ENCODE results near the gene LTA. TPM values are rescaled to one million over a fixed set of nuclear protein-coding genes. Genes with fewer than 3 reads are reported as not detected.

Gene LTA
- total and polyA plus RNA-seq, 2 donors (not counting 1 experiment from before 2014, with no cell fraction given) = 8.6 to 8.8 TPM

GRCh38 chr6:31568537-31568961, 3.5 kb upstream of the LTA start:
- Mint-ChIP-seq H3K4me1 (peaks cover 75% of the 10 kb centered on the region), H3K27ac (peak overlapping the region; percentile 89), H3K4me3 (peak overlapping the region; percentile 63), H3K9me3 (ENCODE audit: insufficient read depth) (no peaks in the 10 kb centered on the region), H3K27me3 (no peaks in the 10 kb centered on the region)
- Histone ChIP-seq H3K27me3 (replicated peaks in 1 of 4; ENCODE audit: control extremely low read depth in 1 of 4, control insufficient read depth in 3 of 4, insufficient read depth in 4 of 4, low read length in 3 of 4) (no peaks in the 10 kb centered on the region), H3K9ac (ENCODE audit: low read length) (peak overlapping the region; percentile 11), H3K4me2 (replicated peaks; ENCODE audit: low read depth, low read length, poor library complexity, severe bottlenecking) (peak overlapping the region; percentile 40), H3K9me3 (ENCODE audit: control extremely low read depth in 1 of 3, control insufficient read depth in 2 of 3, insufficient read depth in 1 of 3, low read length in 2 of 3) (no peaks in the 10 kb centered on the region), H3K4me1 (ENCODE audit: control insufficient read depth in 2 of 2, insufficient read depth in 2 of 2, low read length in 2 of 2) (peaks cover 62 to 68% of the 10 kb centered on the region in 2 donors), H3K4me3 (ENCODE audit: control extremely low read depth in 1 of 5, extremely low read depth in 1 of 5, insufficient read depth in 1 of 5, low read depth in 2 of 5, low read length in 4 of 5) (peak overlapping the region in 1 of 5 experiments; percentile 19), H3K27ac (ENCODE audit: low read length in 2 of 2) (peak overlapping the region; percentile 78 to 94), H4K20me1 (ENCODE audit: control insufficient read depth, insufficient read depth, low read length, poor library complexity, severe bottlenecking) (no peaks in the 10 kb centered on the region), H3K36me3 (replicated peaks in 1 of 2; ENCODE audit: control extremely low read depth in 1 of 2, control insufficient read depth in 1 of 2, extremely low read depth in 1 of 2, insufficient read depth in 2 of 2, low read length in 1 of 2) (peaks cover 0 to 7% of the 10 kb centered on the region in 2 experiments), H3K79me2 (ENCODE audit: control insufficient read depth, insufficient read depth, low read length) (peaks cover 95% of the 10 kb centered on the region), H2AFZ (ENCODE audit: insufficient read depth, low read depth, low read length, poor library complexity, severe bottlenecking) (no peak overlapping the region)
- CTCF ChIA-PET = interaction anchor here (0.9 to 29.4 kb wide), 5 partner anchors 10 to 264 kb away, joined by 3 to 2241 read pairs (median 22); partner anchors contain the start of genes LST1, LTB, NCR3 and NFKBIL1
- intact Hi-C loops (cut with micrococcal nuclease) = loop anchor here (1.0 kb wide), 3 partner anchors 8 to 24 kb away; no protein-coding TSS in a partner anchor
- WGBS (ENCODE audit: insufficient coverage) = 0% methylated on average over 3 of the region's 3 CpGs
- DNase-seq = peak; percentile 94
- POLR2A ChIA-PET = interaction anchor here (0.6 to 42.6 kb wide), 5 partner anchors 3 to 1285 kb away, joined by 3 to 1450 read pairs (median 6); partner anchors contain the start of genes ATP6V1G2, LST1, LTA and LTB
- TF ChIP-seq CTCF (IDR thresholded peaks at IDR 0.05) = no peak
- TF ChIP-seq EZH2 (IDR thresholded peaks at IDR 0.05; ENCODE audit: borderline replicate concordance, insufficient read depth, low read depth, low read length, poor library complexity, severe bottlenecking) = no peak
- peak; percentile 70 for ATAC-seq (ENCODE audit: low read depth)

GRCh38 chr6:31569861-31570536, 2.1 kb upstream of the LTA start:
- H4K20me1 ChIP-seq (ENCODE audit: control insufficient read depth, insufficient read depth, low read length, poor library complexity, severe bottlenecking) = no peaks in the 10 kb centered on the region
- no peak overlapping the region for H2AFZ ChIP-seq (ENCODE audit: insufficient read depth, low read depth, low read length, poor library complexity, severe bottlenecking)
- Mint-ChIP-seq H3K9me3 (ENCODE audit: insufficient read depth) (no peaks in the 10 kb centered on the region), H3K27me3 (no peaks in the 10 kb centered on the region), H3K4me3 (peak overlapping the region; percentile 39), H3K4me1 (peaks cover 80% of the 10 kb centered on the region), H3K27ac (peak overlapping the region; percentile 89)
- no peaks in the 10 kb centered on the region for H3K9me3 ChIP-seq (ENCODE audit: control extremely low read depth in 1 of 3, control insufficient read depth in 2 of 3, insufficient read depth in 1 of 3, low read length in 2 of 3)
- H3K27me3 ChIP-seq (replicated peaks in 1 of 4; ENCODE audit: control extremely low read depth in 1 of 4, control insufficient read depth in 3 of 4, insufficient read depth in 4 of 4, low read length in 3 of 4) = no peaks in the 10 kb centered on the region
- H3K79me2 ChIP-seq (ENCODE audit: control insufficient read depth, insufficient read depth, low read length) = peaks cover 95% of the 10 kb centered on the region
- DNase-seq = no peak
- H3K36me3 ChIP-seq (replicated peaks in 1 of 2; ENCODE audit: control extremely low read depth in 1 of 2, control insufficient read depth in 1 of 2, extremely low read depth in 1 of 2, insufficient read depth in 2 of 2, low read length in 1 of 2) = peaks cover 0 to 6% of the 10 kb centered on the region in 2 experiments
- WGBS (ENCODE audit: insufficient coverage) = no CpG with 5 or more reads among the region's 1 CpG
- ATAC-seq (ENCODE audit: low read depth) = no peak
- H3K9ac ChIP-seq (ENCODE audit: low read length) = no peak overlapping the region
- H3K4me2 ChIP-seq (replicated peaks; ENCODE audit: low read depth, low read length, poor library complexity, severe bottlenecking) = peak overlapping the region; percentile 40
- intact Hi-C loops (cut with micrococcal nuclease) = no loop called here
- H3K27ac ChIP-seq (ENCODE audit: low read length in 2 of 2) = peak overlapping the region in 1 of 2 donors; percentile 94
- no peak for TF ChIP-seq CTCF (IDR thresholded peaks at IDR 0.05)
- no peak for TF ChIP-seq EZH2 (IDR thresholded peaks at IDR 0.05; ENCODE audit: borderline replicate concordance, insufficient read depth, low read depth, low read length, poor library complexity, severe bottlenecking)
- peaks cover 72 to 79% of the 10 kb centered on the region in 2 donors for H3K4me1 ChIP-seq (ENCODE audit: control insufficient read depth in 2 of 2, insufficient read depth in 2 of 2, low read length in 2 of 2)
- no peak overlapping the region for H3K4me3 ChIP-seq (ENCODE audit: control extremely low read depth in 1 of 5, extremely low read depth in 1 of 5, insufficient read depth in 1 of 5, low read depth in 2 of 5, low read length in 4 of 5)
- CTCF ChIA-PET = interaction anchor here (1.9 to 29.4 kb wide), 4 partner anchors 11 to 27 kb away, joined by 6 to 2241 read pairs (median 74); partner anchors contain the start of genes LST1, LTB, NCR3 and NFKBIL1
- POLR2A ChIA-PET = interaction anchor here (35.3 to 42.6 kb wide), 2 partner anchors 4 to 15 kb away, joined by 1450 read pairs; partner anchors contain the start of genes ATP6V1G2, LST1, LTA and LTB

Data from B cell (primary cell).